Osteoblast (primary cell): ENCODE data around the gene ZNF326. TPM values are rescaled to one million over a fixed set of nuclear protein-coding genes. Genes with fewer than 3 reads are reported as not detected.

Source experiments
- DNase-seq: peaks from one replicate; pipeline ENCODE4 v3.0.0; 2011; ENCODE audit warnings: low spot score, mixed read lengths; ENCODE audit not compliant: insufficient read length; ENCODE audit errors: missing footprints
- H2AFZ ChIP-seq: 2 replicates; pipeline ENCODE4 v1.6.0; 2011; ENCODE audit warnings: mild to moderate bottlenecking, low read length
- H3K27ac ChIP-seq: 2 replicates; pipeline ENCODE4 v1.5.1; 2011; ENCODE audit warnings: mild to moderate bottlenecking, low read depth, low read length, moderate library complexity
- H3K27me3 ChIP-seq: 2 replicates; pipeline ENCODE4 v1.6.0; 2012; ENCODE audit warnings: mild to moderate bottlenecking, control low read depth, inconsistent platforms, low read length, moderate library complexity; ENCODE audit not compliant: insufficient read depth
- H3K36me3 ChIP-seq: 2 replicates; pipeline ENCODE4 v1.5.1; 2011; ENCODE audit warnings: mild to moderate bottlenecking, low read length, control low read depth, moderate library complexity; ENCODE audit not compliant: insufficient read depth
- H3K4me1 ChIP-seq: 2 replicates; pipeline ENCODE4 v1.5.1; 2011; ENCODE audit warnings: mild to moderate bottlenecking, low read length, control low read depth, moderate library complexity; ENCODE audit not compliant: insufficient read depth
- H3K4me2 ChIP-seq: 2 replicates; pipeline ENCODE4 v1.6.0; 2011; ENCODE audit warnings: mild to moderate bottlenecking, low read length; ENCODE audit not compliant: insufficient read depth
- H3K4me3 ChIP-seq: fragments of 200-600 bp; sonication (generic); 3 replicates; pipeline ENCODE4 v1.5.1; 2012; ENCODE audit warnings: mild to moderate bottlenecking, low read length, inconsistent platforms; ENCODE audit not compliant: insufficient read depth
- H3K79me2 ChIP-seq: 2 replicates; pipeline ENCODE4 v1.6.0; 2012; ENCODE audit warnings: mild to moderate bottlenecking, low read length, control low read depth, inconsistent platforms; ENCODE audit not compliant: insufficient read depth
- H3K9me3 ChIP-seq: 2 replicates; pipeline ENCODE4 v1.5.1; 2011; ENCODE audit warnings: low read depth, low read length, control low read depth
- H4K20me1 ChIP-seq: 2 replicates; pipeline ENCODE4 v1.6.0; 2012; ENCODE audit warnings: mild to moderate bottlenecking, low read length, control low read depth; ENCODE audit not compliant: insufficient read depth
- CTCF ChIP-seq: IDR thresholded peaks from 2 replicates; pipeline ENCODE4 v1.5.1; 2011; ENCODE audit warnings: mild to moderate bottlenecking, low read depth, low read length, moderate library complexity; ENCODE audit errors: extremely low read depth
- total RNA-seq: library from RNA; depleted of rRNA; stranded (reverse); fragments of >200 nt; gene quantifications from 2 replicates; pipeline ENCODE4 v1.2.3, GENCODE V29; 2012

The ZNF326 gene
- total RNA-seq, 1 donor, result 10.9 TPM

GRCh38 chr1:90012300-90012699, 17.4 kb downstream of the ZNF326 start:
- H2AFZ ChIP-seq, result no peak overlapping the region

GRCh38 chr1:90023691-90024090, 28.8 kb downstream of the ZNF326 start:
- Histone ChIP-seq H4K20me1 (no peaks in the 10 kb centered on the region), H2AFZ (no peak overlapping the region), H3K27ac (no peak overlapping the region), H3K27me3 (no peaks in the 10 kb centered on the region), H3K4me3 (no peak overlapping the region), H3K4me1 (no peaks in the 10 kb centered on the region), H3K9me3 (no peaks in the 10 kb centered on the region), H3K36me3 (peaks cover 64% of the 10 kb centered on the region), H3K4me2 (no peak overlapping the region), H3K79me2 (no peaks in the 10 kb centered on the region)
- no peak for DNase-seq
- no peak for TF ChIP-seq CTCF

More at GRCh38 chr1:90012300-90012699, 17.4 kb downstream of the ZNF326 start:
- no peaks in the 10 kb centered on the region for H3K9me3 ChIP-seq
- H3K4me3 ChIP-seq, result no peak overlapping the region
- H4K20me1 ChIP-seq, result peaks cover 10% of the 10 kb centered on the region
- no peak for TF ChIP-seq CTCF
- no peak for DNase-seq
- peaks cover 33% of the 10 kb centered on the region for H3K36me3 ChIP-seq
- H3K4me1 ChIP-seq, result no peaks in the 10 kb centered on the region
- H3K27me3 ChIP-seq, result no peaks in the 10 kb centered on the region
- peaks cover 17% of the 10 kb centered on the region for H3K79me2 ChIP-seq
- no peak overlapping the region for H3K27ac ChIP-seq
- no peak overlapping the region for H3K4me2 ChIP-seq

GRCh38 chr1:90027281-90027680, 32.4 kb downstream of the ZNF326 start:
- Histone ChIP-seq H3K4me2 (no peak overlapping the region), H3K79me2 (no peaks in the 10 kb centered on the region), H3K4me1 (no peaks in the 10 kb centered on the region), H3K27me3 (no peaks in the 10 kb centered on the region), H3K4me3 (no peak overlapping the region), H2AFZ (no peak overlapping the region), H3K36me3 (peaks cover 48% of the 10 kb centered on the region), H4K20me1 (no peaks in the 10 kb centered on the region), H3K27ac (no peak overlapping the region), H3K9me3 (no peaks in the 10 kb centered on the region)
- DNase-seq, result no peak
- no peak for TF ChIP-seq CTCF

GRCh38 chr1:90039652-90040051, 44.7 kb downstream of the ZNF326 start:
- Histone ChIP-seq H3K9me3 (no peaks in the 10 kb centered on the region), H3K79me2 (no peaks in the 10 kb centered on the region), H2AFZ (no peak overlapping the region), H3K4me2 (no peak overlapping the region), H3K27me3 (no peaks in the 10 kb centered on the region), H4K20me1 (no peaks in the 10 kb centered on the region), H3K4me1 (no peaks in the 10 kb centered on the region), H3K27ac (no peak overlapping the region), H3K4me3 (no peak overlapping the region), H3K36me3 (no peaks in the 10 kb centered on the region)
- DNase-seq, result no peak
- TF ChIP-seq CTCF, result no peak
